Stimulated activated CD8-positive, alpha-beta memory T cell treated with anti-CD3 and anti-CD28 coated beads, Interleukin-12 subunit alpha, Interleukin-12 subunit beta, amount 100 ng/mL, for 24 hours (primary cell): Measurements from ENCODE around the gene CSE1L.
"Not testable (repeated sequence)": the region's sequence is repeated elsewhere in the genome, so short reads cannot be mapped to it uniquely, and the experiment has no call there.

ENCODE experiments used
- DNase-seq: peaks from one replicate; pipeline ENCODE4 v3.0.0-alpha.2; 2020; ENCODE audit errors: extremely low read depth

Gene CSE1L

GRCh38 chr20:49078310-49078709 lies 32.2 kb downstream of the CSE1L start:
- no peak for DNase-seq

GRCh38 chr20:49082295-49082694 lies 36.2 kb downstream of the CSE1L start:
- not testable (repeated sequence) for DNase-seq

GRCh38 chr20:49091104-49091503 lies 45.0 kb downstream of the CSE1L start:
- DNase-seq = no peak

DNA sequence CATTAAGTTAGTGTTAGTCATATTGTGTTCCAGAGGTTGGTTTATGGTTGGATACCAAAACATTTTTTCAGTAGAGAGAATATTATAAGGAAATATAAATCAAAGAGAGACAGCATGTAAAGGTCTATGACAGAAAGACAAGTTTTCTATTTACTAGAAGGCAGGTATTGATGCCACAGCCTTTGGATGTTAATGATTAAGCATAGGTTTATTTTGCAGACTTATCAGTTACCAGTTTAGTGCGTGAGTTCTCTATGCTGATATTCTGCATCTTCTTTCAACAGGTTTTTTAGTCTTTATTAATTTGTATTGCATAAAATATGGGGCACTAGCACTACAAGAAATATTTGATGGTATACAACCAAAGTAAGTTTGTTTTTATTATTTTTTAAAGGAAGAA lies 45.6 kb downstream of the CSE1L start:
- no peak for DNase-seq

GRCh38 chr20:49096203-49096730 lies 50.2 kb downstream of the CSE1L start:
- no peak for DNase-seq

DNA sequence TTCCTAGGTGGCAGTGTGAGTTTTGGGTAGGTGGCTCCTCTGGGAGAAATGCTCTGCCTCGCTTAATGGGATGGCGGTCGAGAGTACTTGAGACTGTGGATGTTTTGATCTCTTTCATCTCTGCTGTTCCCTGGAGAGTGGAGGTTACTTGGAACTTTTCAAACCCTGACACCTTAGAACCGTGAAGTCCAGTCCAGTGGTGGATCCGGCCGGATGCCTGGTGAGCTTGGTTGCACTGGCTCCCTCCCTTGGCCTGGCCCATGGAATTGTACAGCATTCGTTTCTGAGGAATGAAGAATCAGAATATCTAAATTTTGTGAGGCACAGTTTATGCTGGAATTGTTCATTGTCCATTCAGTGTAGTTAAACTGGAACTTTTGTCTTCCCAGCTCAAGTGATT lies 51.0 kb downstream of the CSE1L start:
- no peak for DNase-seq

DNA sequence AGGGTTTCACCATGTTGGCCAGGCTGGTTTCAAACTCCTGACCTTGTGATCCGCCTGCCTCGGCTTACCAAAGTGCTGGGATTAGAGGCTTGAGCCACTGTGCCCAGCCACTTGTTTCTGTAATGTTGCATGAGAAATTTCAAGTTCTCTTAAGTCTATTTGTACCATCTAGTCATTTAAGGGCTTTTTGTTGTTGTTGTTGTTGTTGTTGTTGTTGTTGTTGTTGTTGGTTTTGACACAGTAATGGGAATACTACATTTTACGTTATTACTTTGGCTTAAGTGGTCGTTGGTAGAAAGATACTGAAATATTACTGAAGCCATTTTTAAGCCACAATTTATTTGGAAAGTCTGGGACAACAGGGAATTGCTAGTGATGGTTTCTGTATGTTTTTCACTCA lies 52.0 kb downstream of the CSE1L start:
- no peak for DNase-seq

- no peak for DNase-seq
These were observed 52.9 kb downstream of the CSE1L start for GRCh38 chr20:49099011-49099410.

DNA sequence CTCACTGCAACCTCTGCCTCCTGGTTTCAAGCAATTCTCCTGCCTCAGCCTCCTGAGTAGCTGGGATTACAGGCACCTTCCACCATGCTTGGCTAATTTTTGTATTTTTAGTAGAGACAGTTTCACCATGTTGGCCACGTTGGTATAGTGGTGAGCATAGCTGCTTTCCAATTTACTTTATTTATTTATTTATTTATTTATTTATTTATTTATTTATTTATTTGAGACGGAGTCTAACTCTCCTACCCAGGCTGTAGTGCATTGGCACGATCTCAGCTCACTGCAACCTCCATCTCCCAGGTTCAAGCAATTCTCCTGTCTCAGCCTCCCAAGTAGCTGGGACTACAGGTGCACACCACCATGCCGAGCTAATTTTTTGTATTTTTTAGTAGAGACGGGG lies 54.2 kb downstream of the CSE1L start:
- not testable (repeated sequence) for DNase-seq

DNA sequence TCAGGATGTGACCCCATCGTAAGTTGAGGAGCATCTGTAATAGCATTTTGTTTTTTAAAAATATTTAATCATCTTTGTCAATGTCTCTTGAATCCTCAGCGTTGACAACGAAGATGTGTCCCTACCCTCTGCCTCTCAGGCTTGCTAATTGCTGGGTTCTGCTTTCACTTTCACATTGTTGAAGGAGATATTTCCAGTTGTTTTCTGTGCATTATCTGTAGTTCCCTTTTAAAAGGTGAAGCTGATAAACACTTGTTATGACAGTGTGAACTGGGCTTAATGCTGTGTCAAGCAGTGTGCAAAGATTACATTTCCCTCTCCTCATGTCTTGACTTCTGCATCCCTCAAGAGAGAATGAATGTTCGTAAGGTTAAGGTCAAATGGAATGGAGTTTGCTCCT lies 54.9 kb downstream of the CSE1L start:
- no peak for DNase-seq

DNA sequence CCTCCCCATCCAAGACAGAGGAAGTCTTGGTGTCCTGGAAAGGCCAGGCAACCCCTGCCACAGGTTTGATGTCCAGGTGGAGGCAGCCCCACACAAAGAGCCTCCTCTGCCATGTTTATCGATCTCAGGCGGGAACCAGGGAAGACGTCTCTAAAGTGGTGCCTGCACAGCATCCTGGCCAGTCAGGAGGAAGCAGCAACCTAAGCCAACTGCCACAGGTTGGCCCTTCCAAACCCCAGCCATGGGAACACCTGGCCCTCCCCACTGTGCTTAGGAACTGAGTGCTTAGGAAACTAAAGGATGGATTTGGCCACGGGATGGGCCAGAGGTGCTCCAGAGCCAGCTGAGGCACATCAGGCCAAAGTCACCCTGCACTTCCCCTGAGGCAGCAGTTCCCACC lies 56.9 kb downstream of the CSE1L start:
- no peak for DNase-seq

GRCh38 chr20:49103647-49104364 lies 57.7 kb downstream of the CSE1L start:
- no peak for DNase-seq

DNA sequence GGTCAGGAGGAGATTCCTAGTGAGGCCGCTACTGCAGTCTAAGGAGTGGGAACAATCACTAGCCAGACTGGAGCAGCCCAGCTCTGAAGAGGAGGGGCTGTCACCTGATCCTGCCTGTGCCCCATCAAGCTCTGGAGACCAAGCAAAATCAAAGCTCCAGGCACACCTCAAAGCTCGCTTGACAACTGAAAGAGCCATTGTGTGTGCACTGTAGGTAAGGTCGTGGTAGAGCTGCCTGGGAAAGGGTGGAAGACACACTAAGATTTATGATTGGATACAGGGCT lies 58.2 kb downstream of the CSE1L start:
- DNase-seq = no peak

- DNase-seq = not testable (repeated sequence)
These were observed 59.0 kb downstream of the CSE1L start for GRCh38 chr20:49104979-49105547.

DNA sequence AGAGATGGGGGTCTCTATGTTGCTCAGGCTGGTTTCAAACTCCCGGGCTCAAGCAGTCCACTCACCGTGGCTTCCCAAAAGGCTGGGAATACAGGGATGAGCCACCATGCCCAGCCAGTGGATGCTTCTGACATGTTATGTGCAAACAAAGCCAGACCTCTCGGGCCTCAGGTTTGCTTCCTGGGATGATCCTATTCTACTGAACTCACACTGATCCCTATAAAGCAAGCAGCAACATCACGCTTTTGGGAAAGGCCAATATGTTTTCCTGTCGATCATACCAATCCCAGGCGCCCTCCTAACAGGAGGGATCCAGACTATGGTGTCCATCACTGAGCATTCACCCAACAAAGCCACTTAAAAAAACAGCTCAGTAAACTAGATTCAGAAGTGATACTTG lies 60.2 kb downstream of the CSE1L start:
- DNase-seq = no peak

GRCh38 chr20:49110767-49111694 lies 64.9 kb downstream of the CSE1L start:
- no peak for DNase-seq

GRCh38 chr20:49112596-49113274 lies 66.6 kb downstream of the CSE1L start:
- DNase-seq = no peak

GRCh38 chr20:49115564-49115963 lies 69.5 kb downstream of the CSE1L start:
- DNase-seq = no peak

DNA sequence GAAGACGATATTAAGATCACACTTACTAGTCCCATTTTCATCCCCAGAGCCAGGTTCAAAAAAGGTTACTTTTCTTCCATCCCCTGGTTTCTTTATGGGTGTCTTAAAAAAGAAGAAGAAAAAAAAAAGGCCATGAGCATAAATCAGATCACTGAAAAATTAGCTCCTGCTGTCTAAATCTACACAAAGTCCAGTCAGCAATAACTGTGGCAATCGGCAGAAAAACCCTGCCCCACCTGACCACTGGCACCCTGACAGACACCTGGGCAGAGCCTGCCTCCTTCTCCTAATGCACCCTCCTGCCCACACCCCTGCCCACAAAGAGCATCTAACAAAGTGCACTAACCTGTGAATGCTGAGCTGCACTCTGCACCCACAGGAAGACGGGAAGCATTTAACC lies 72.2 kb downstream of the CSE1L start:
- DNase-seq = no peak

GRCh38 chr20:49119988-49120387 lies 73.9 kb downstream of the CSE1L start:
- DNase-seq = no peak

DNA sequence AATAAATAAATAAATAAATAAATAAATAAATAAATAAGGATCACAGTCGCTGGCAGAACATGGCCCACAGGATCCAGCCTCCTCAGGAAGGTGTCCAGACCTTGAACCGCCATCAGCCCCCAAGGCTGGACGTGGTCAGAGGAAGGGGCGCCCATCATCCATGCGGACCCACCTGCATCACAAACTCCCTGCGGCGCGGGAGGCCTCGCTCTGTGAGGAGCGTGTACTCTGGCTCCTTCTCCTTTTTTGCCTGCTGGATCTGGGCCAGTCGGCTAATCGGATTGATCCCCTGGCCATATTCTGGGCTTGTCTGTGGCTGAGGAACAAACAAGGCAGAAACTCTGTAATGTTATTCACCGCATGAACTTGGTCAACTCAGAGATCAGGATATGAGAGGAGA lies 76.8 kb downstream of the CSE1L start:
- no peak for DNase-seq

GRCh38 chr20:49123982-49124381 lies 77.9 kb downstream of the CSE1L start:
- DNase-seq = no peak
